Measurements from ENCODE around the gene PHACTR1.

The PHACTR1 gene

DNA sequence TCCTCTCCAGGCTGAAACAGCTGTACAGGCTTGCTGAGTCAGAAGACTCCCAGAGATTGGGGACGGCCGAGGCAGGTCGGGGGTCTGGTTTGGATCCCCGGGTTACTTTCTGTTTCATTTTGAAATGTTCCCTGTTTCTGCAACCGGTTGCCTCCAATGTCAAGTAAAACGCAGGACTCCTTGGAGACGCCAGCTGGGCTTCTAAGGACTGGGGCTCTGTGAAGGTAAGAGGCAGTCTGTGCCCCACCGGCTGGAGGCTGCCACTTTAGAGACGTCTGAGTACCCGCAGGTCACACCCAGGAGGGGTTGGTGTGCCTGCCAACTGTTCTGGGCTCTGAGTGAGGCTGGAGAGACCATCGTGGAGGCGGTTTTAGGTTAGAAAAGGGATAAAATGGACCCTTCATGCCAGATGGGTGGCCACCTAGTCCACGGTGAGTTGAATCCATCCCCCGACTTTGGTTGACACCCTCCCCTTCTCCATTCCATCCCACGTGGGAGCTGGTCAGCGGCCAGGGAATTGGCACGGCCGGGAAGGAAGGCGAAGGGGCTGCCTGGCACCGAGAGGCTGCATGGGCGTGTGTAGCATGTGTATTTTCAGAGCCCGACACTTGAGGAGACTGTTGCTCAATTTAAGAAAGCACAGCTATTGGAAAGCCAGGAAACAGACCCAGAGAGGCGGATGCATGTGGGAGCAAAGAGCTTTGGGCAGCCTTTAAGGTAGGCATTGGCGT, 240.9 kb downstream of the PHACTR1 start:
- DNase-seq = no peak

GRCh38 chr6:12958052-12958706, 241.6 kb downstream of the PHACTR1 start:
- no peak for DNase-seq

GRCh38 chr6:12961761-12962160, 245.2 kb downstream of the PHACTR1 start:
- DNase-seq = no peak

DNA sequence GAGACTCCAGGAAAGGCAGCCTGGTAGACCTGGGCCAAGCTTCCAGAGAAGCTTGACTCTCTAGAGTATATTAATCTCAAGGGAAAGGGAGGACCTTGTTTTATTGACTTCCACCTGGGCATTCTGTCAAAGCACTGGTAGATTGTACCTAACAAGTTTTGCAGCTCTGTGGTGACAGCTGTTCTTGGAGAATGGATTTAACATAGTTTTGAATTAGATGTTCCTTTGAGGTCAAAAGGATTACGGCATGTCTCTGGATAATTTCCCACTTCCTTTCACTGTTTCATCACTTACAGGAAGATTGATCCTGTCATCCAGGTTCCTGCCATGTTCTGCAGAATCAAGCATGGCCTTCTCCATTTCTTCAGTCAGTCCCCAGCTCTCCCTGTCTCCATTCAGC, 246.0 kb downstream of the PHACTR1 start:
- no peak for DNase-seq

- DNase-seq = no peak
These were observed 246.4 kb downstream of the PHACTR1 start for GRCh38 chr6:12962987-12963386.

GRCh38 chr6:12963567-12963966, 247.0 kb downstream of the PHACTR1 start:
- DNase-seq = no peak

DNA sequence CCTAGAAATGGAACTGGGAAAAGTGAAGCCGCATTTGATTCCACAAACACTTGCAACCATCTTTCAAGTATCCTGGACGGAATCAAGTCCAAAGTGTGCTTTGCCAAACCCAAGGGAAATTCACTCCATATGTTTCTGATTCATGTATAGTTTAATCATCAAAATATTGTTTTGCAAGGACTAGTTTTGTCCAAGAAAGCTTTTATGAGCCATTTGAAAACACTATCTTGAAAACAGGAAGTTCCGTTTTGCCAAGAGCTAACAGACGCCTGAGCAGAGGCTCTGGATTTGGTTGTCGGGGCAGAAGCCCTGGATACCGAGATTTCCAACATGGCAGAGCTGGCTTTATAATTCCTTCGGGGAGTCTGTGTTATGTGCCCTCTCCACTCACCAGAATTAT, 251.1 kb downstream of the PHACTR1 start:
- no peak for DNase-seq

DNA sequence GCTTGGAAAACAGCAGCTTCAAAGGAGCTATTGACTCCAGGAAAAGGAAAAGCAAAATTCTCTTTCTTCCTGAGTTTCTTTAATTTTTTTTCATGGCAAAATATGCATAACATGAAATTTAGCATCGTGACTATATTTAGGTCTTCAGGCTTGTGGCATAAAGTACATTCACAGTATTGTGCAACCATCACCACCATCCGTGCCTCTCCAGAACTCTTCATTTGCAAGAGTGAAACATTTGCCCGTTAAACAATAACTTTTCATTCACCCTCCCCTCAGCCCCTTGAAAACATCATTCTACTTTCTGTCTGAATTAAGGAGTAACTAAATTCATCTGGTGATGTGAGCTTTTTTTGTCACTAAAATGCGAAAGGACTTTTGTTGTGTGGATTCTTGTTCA, 251.7 kb downstream of the PHACTR1 start:
- no peak for DNase-seq

- DNase-seq = no peak
These were observed 252.4 kb downstream of the PHACTR1 start for GRCh38 chr6:12968839-12969558.

- DNase-seq = no peak
These were observed 253.4 kb downstream of the PHACTR1 start for GRCh38 chr6:12969966-12970365.

GRCh38 chr6:12973386-12973785, 256.8 kb downstream of the PHACTR1 start:
- no peak for DNase-seq

GRCh38 chr6:12974551-12974950, 258.0 kb downstream of the PHACTR1 start:
- no peak for DNase-seq

DNA sequence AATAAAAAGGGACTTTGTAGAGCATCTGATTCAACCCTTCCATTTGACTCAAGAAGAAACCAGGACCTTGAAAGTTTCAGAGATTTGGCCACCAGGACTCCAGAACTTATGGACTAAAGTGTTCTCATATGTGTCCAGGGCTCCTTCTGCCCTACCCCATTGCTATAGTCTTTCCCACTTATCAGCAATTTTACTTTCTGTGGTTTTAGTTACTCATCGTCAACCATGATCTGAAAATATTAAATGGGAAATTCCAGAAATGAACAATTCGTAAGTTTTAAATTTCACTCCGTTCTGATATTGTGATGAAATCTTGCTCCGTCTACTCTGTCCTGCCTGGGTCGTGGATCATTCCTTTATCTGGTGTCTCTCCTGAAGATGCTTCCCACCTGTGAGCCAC, 259.8 kb downstream of the PHACTR1 start:
- DNase-seq = no peak

- DNase-seq = no peak
These were observed 260.6 kb downstream of the PHACTR1 start for GRCh38 chr6:12977206-12977605.

GRCh38 chr6:12977806-12978205, 261.2 kb downstream of the PHACTR1 start:
- no peak for DNase-seq

- DNase-seq = no peak
These were observed 264.2 kb downstream of the PHACTR1 start for GRCh38 chr6:12980741-12981140.

GRCh38 chr6:12984776-12985175, 268.2 kb downstream of the PHACTR1 start:
- DNase-seq = no peak

DNA sequence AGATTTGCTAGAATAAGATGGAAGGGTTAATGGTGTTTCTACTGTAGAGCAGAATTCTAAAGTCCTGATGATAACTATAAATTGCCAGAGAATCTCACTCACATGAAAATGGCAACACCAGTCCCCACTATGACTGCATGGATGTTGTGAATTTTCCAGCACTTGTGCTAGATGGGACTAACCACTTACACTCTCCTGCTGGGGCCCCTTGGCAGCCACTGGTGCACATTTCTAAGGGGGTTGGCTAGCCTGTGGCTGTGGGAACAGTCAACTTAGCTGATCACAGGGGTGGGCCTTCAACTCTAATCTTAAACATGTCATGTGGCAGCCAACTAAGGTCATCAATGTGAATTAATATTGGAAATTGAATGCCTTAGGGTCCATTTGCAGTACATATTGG, 271.2 kb downstream of the PHACTR1 start:
- DNase-seq = no peak

- no peak for DNase-seq
These were observed 273.6 kb downstream of the PHACTR1 start for GRCh38 chr6:12990162-12990561.

- DNase-seq = no peak
These were observed 274.9 kb downstream of the PHACTR1 start for GRCh38 chr6:12991435-12991834.

DNA sequence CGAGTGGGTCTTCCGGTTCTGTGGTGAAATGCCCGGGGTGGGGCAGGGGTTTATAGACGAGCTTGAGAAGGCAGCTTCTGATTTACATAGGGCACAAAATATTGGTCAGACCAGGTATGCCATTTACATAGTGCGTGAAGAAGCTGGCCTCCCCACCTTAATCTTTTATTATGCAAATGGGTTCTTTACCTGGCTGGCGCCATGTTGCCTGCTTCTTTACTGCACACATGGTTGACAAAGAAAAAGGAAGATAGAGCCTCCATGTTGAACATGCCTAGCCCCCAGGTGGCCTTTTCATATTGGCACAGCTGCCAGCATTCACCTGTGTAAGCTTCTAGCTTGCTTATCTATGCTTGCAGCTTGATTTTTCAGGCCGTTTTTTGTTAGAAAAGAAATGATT, 276.2 kb downstream of the PHACTR1 start:
- no peak for DNase-seq

DNA sequence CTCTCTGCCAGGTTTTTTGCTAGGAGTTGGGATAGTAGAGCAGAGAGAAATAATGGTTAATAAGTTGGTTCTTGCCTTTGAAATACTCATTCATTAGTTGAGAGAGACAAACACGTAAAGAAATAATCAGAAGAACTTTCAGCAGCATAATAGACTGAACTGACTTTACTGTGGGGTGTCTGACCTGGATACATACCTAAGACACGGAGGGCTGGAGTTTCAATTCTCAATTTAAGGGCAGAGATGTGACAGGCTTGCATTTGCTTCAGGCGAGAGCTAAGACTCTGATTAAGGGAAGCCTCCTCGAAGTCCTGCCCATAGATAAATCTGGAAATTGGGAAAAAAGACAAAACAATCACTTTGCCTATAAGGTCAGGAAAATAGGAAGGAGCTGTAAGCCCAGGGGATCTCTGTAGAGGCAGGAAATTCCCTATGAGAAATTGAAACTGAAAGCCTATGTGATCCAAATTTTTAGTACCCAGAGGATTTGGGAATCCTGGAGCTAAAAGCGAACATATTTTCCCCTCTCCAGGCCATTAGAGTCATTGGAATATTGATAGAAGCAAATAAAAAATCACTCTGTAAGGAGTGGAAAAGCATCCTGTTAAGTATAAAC, 276.8 kb downstream of the PHACTR1 start:
- DNase-seq = no peak

GRCh38 chr6:12995419-12995818, 278.9 kb downstream of the PHACTR1 start:
- no peak for DNase-seq

GRCh38 chr6:13000537-13000936, 284.0 kb downstream of the PHACTR1 start:
- DNase-seq = no peak

Measured in activated gamma-delta T cell (primary cell).